GM18502 (cell line): Measurements from ENCODE around the gene TMEM144.

ENCODE experiments used
- ATAC-seq: cut with Tn5 transposase; IDR thresholded peaks from one replicate; pipeline ENCODE4 v1.9.1; 2021; ENCODE audit warnings: mild to moderate bottlenecking; ENCODE audit not compliant: unreplicated experiment, poor library complexity

TMEM144 gene

DNA sequence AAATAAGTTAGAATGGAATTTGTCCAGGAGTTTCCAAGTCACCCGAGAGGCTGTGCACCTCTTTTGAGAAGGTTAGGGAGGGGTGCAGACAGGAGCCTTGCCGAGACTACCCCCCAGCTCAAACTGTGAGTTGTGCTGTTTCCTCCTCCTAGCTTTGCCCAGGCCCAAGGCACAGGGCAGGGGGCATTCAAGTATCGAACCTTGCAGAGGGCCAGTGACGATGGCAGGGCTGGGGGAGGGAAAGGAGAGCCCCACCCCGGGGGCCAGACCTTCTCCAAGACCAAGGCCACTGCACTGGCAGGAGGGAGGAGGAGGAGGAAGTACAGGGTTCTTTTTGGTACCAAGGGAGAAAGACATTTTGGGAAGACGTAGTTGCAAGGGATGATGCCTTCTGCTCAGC is 80.6 kb downstream of the TMEM144 start:
- ATAC-seq = no peak

DNA sequence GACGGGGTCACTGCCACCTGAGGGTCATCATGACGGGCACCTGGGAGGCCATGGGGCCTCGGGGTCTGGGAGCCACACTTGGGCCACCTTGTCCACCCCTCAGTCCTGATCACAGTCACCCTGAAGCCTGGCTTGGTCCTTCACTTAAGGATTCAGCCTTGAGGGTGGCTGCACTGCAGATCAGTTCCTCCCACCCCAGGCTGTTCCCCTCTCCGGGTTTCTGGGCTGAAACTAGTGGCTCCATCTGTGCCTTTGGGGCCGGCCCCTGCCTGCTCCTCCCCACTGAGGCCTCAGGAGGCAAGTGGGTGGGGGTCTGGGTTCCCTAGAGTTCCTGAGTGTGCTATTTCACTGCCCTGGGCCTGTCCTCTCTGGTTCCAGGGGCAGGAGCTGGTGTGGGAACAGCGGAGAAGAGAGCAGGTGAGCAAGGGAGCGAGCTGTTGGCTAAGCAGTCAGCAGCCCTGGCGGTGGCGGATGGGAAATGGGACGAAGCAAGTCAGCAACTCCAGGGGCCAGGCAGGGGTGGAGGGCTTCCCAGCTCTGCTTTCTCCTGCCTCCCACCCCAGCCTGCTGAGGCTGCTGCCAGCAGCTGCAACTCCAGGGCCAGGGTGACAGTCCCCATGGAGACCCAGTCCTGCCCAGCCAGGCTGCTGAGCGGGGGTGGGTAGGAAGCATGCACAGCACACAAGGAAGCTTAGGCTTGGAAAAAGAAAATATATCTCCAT is 81.2 kb downstream of the TMEM144 start:
- ATAC-seq = no peak

DNA sequence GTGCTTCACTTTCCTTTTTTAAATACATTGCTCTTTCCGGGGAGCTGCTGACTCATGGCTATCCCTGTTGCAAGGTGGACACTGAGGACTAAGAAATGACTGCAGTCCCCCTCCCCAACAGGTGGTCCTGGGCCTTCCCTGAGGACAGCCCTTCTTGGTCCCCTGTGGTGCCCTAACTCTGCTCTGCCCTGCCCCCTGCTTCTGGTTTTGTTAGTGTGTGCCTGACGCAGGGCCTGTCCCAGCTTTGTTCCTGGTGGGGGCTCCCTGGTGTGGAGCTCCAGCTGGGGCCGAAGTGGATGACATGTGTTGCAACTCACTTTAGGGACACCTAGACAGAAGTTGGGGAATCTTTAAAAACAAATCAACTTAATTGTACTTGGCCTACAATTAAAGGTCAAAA is 81.9 kb downstream of the TMEM144 start:
- ATAC-seq = no peak

DNA sequence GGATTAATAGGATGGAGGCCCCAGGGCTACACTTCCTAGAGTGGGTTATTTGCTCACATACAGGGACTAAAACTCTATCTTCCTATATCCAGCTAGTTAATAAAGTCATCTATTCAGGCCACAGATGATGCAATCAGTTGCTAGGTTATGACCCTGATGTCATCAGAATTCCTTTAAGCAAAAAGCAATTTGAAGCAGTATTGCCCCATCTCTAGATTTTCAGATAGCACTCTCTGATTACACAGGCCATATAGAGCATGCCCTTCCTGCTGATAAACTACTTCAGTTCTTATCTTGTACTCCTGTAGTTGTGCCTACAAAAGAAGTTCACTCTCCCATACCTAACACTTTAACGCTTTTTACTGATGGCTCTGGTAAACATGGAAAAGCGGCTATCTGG is 84.8 kb downstream of the TMEM144 start:
- no peak for ATAC-seq

DNA sequence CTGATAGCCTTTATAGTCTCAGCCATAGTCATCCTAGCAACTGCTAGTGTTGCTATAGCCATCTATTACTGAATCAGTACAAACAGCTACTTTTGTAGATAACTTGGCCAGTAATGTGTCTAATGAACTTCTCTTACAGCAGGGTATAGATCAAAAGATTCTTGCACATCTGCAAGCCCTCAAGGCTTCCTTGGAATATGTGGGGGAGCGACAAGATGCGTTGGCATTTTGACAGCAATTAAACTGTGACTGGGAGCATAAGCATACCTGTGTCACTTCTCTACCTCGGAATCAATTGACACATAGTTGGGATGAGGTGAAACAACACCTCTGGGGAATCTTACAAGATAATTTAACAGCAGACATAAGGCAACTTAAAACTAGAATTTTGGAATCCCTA is 87.6 kb downstream of the TMEM144 start:
- no peak for ATAC-seq

DNA sequence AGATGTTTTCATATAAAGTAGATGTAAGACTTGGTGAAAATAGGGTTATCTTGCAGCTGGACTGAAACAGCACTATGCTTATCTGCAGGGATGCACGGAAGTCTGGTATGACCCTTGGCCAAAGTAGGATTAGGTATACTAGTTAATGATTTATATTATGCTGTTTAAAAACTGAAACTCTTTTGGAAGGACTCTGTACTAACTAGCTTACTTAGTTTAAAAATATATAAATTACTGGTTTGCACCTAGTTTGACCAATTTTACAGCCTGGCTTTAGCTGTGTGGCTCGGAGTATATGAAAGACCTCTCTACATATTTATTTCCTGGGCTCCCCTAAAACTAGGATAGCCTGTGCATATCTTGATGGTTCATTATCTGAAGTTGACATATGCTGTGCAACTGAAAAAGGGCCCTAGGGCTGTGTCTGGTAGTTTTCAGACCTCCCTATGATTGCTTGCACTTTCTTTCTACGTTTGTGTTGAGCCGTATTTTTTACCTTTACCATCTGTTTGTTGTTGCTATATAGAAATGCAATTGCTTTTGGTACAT is 89.2 kb downstream of the TMEM144 start:
- ATAC-seq = no peak

DNA sequence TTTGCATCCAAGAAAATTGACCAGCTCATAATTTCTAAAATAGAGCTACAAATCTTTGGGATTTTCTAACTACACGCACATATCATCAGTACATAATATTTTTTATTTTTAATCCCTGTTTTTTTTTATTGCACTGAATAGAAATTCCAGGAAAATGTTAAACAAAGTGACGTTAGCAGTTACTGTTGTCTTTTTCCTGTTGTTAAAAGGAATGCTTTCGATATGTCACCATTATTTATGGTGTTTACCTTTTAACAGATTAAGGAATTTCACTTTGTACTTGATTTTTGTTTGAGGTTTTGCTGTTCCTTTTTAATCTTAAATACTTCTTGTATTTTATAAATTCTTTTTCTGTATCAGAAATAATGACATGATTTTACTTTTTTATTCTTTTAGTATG is 89.7 kb downstream of the TMEM144 start:
- no peak for ATAC-seq

DNA sequence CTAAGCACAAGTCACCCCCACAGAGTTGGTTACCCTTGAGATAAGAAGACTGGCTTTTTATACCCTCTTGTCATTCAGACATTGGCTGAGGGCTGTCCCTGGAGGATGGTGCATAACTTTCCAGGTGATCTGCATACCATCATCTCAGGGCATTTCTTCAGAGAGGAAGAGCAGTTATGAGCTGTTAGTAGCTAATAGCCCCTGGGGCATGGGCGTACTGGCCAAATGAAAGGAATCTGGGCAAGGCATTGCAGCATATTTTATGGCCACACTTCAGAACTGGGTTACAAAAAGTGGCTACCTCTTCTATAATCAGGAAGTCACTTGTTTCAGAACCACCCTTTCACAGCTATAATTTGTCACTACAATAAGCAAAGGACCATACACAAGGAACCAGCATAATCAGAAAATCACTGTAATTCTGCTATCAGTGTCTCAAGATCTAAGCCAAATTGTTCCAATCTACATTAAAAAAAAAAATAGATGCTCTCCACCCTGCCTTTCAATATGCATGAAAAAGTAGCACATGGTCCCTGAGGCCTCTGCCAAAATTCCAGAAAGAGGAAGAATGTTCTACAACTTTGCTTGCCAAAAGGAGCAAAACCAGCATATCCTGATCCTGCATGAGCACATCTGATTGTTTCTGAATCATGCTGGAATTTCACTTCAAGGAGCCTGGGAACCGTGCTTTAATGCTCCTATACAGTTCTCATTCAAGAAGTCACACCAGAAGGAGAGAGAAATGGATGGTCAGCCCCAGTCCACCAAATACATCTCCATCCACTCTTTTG is 92.0 kb downstream of the TMEM144 start:
- ATAC-seq = no peak

DNA sequence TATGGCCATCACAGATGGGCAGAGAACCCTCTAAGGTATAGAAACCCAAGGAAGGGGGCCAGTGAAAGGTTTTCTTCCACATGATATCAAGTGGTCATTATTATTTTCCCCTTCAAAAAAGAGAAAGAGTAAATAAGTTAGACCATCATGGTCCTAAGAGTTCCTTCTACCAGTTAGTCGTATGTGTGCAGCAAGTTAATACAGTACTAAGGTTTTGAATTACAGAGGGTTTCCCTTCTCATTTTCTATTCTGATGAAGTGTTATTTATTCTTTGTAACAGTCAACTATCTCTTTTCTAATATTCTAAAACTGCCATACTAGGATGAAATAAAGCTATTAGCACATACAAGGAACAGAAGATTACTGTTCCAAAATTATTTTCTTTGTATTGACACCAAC is 94.4 kb downstream of the TMEM144 start:
- no peak for ATAC-seq
